PC-9 (cell line): Measurements from ENCODE around the gene KRTAP1-1. TPM values are rescaled to one million over a fixed set of nuclear protein-coding genes. Genes with fewer than 3 reads are reported as not detected.
"Not testable (repeated sequence)": the region's sequence is repeated elsewhere in the genome, so short reads cannot be mapped to it uniquely, and the experiment has no call there.

ENCODE experiments used
- BruUV-seq: library from RNA; stranded (reverse); fragments of 400-500 nt; replicated peaks from 2 replicates; lab custom pipeline; 2021; lab: Mats Ljungman, UMichigan
- CTCF ChIA-PET: fragments of 300-600 bp; sonication (Branson Sonifier 250); formaldehyde crosslinking; loops from one replicate; lab custom pipeline; 2022; ENCODE audit warnings: antibody characterized with exemption; lab: Charles Lee
- POLR2A ChIA-PET: fragments of 300-600 bp; sonication (Branson Sonifier 250); formaldehyde crosslinking; loops from one replicate; lab custom pipeline; 2022; ENCODE audit warnings: antibody characterized with exemption; ENCODE audit not compliant: unreplicated experiment; lab: Charles Lee
- DNase-seq, 2 experiments: peaks; one replicate each; pipeline versions ENCODE4 v3.0.0 to v3.0.0-alpha.2; 2015 to 2022; ENCODE audit warnings: mixed read lengths in 1 of 2
- H2AFZ ChIP-seq: fragments of 200-600 bp; sonication (generic); 2 replicates; pipeline ENCODE4 v1.8.1; 2017; ENCODE audit warnings: antibody characterized with exemption
- H3F3A ChIP-seq: fragments of 200-600 bp; sonication (generic); 2 replicates; pipeline ENCODE4 v1.8.1; 2017; ENCODE audit warnings: antibody characterized with exemption, mild to moderate bottlenecking, low read depth; ENCODE audit not compliant: insufficient read depth
- H3K27ac ChIP-seq: fragments of 200-600 bp; sonication (generic); 2 replicates; pipeline ENCODE4 v1.6.1; 2016; ENCODE audit warnings: mixed run types
- H3K27me3 ChIP-seq: fragments of 200-600 bp; sonication (generic); 2 replicates; pipeline ENCODE4 v1.6.1; 2016; ENCODE audit warnings: low read depth, mixed run types; ENCODE audit not compliant: insufficient read depth
- H3K36me3 ChIP-seq: fragments of 200-600 bp; sonication (generic); 2 replicates; pipeline ENCODE4 v1.6.1; 2016; ENCODE audit warnings: low read depth, mixed run types
- H3K4me1 ChIP-seq: fragments of 200-600 bp; sonication (generic); replicated peaks from 2 replicates; pipeline ENCODE4 v1.6.1; 2016; ENCODE audit warnings: mixed run types; ENCODE audit not compliant: insufficient read depth
- H3K4me2 ChIP-seq: fragments of 200-600 bp; sonication (generic); 2 replicates; pipeline ENCODE4 v1.6.1; 2017; ENCODE audit warnings: mixed run types
- H3K4me3 ChIP-seq: fragments of 200-600 bp; sonication (generic); 2 replicates; pipeline ENCODE4 v1.6.1; 2016; ENCODE audit warnings: mixed run types
- H3K79me2 ChIP-seq: fragments of 200-600 bp; sonication (generic); 2 replicates; pipeline ENCODE4 v1.6.1; 2017; ENCODE audit warnings: low read depth, mixed run types
- H3K9me2 ChIP-seq: fragments of 200-600 bp; sonication (generic); 2 replicates; pipeline ENCODE4 v1.8.1; 2017; ENCODE audit warnings: mild to moderate bottlenecking; ENCODE audit not compliant: insufficient read depth
- H3K9me3 ChIP-seq: fragments of 200-600 bp; sonication (generic); 2 replicates; pipeline ENCODE4 v1.8.1; 2016; ENCODE audit warnings: low read depth; ENCODE audit not compliant: insufficient read depth
- H4K20me1 ChIP-seq: fragments of 200-600 bp; sonication (generic); 2 replicates; pipeline ENCODE4 v1.8.1; 2017; ENCODE audit not compliant: insufficient read depth
- EZH2 ChIP-seq: fragments of 200-600 bp; sonication (generic); IDR thresholded peaks from 2 replicates; pipeline ENCODE4 v1.8.0; 2017; ENCODE audit warnings: antibody characterized with exemption, low read depth
- intact Hi-C: fragments of 100-400 bp; cut with micrococcal nuclease; formaldehyde crosslinking; loops from one replicate; pipeline ENCODE4 v1.10.0; 2022; ENCODE audit not compliant: unreplicated experiment
- total RNA-seq: library from RNA; stranded (reverse); gene quantifications from 2 replicates; pipeline ENCODE4 v1.2.3, GENCODE V29; 2021
- TF ChIP-seq, protein P1 (sequence below): fragments of 200-600 bp; sonication (generic); conservative IDR thresholded peaks from 2 replicates; pipeline ENCODE4 v1.6.1; 2017; ENCODE audit warnings: mixed run types, antibody characterized with exemption, mild to moderate bottlenecking, moderate library complexity

Gene KRTAP1-1
- total RNA-seq, 1 experiment from 2014 or later: not detected

DNA sequence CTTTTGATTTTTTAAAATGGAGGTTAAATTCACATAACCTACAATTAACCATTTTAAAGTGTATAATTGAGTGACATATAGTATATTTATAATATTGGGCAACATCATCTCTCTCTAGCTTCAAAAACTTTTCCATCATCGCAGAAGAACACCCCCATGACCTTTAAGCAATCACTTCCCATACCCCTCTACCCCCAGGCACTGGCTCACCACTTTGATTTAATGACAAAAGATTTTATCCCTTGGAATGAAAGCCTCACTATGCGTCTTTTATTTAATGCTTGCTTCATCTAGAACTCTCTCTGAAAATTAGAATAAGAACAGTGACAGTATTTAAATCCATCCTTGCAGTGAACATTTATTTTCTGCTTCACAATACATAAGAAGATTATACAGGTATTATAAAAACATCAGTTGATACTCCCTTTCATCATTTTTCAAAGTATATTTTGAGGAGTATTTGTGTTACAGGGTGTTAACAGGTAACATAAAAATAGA, 3.3 kb downstream of the KRTAP1-1 start:
- CTCF ChIA-PET: no interaction called here
- Histone ChIP-seq H4K20me1 (no peaks in the 10 kb centered on the region), H3K9me2 (no peaks in the 10 kb centered on the region), H3K4me2 (no peak overlapping the region), H3K27ac (no peak overlapping the region), H2AFZ (no peak overlapping the region), H3K9me3 (peaks cover 7% of the 10 kb centered on the region), H3K27me3 (no peaks in the 10 kb centered on the region), H3K4me1 (peaks cover 6% of the 10 kb centered on the region; the same call in 1 of the 2 replicates), H3K36me3 (no peaks in the 10 kb centered on the region; the same call in 1 of the 2 replicates), H3K79me2 (no peaks in the 10 kb centered on the region), H3F3A (no peaks in the 10 kb centered on the region), H3K4me3 (no peak overlapping the region)
- intact Hi-C loops: no loop called here
- no peak for TF ChIP-seq EZH2
- TF ChIP-seq, protein P1, sequence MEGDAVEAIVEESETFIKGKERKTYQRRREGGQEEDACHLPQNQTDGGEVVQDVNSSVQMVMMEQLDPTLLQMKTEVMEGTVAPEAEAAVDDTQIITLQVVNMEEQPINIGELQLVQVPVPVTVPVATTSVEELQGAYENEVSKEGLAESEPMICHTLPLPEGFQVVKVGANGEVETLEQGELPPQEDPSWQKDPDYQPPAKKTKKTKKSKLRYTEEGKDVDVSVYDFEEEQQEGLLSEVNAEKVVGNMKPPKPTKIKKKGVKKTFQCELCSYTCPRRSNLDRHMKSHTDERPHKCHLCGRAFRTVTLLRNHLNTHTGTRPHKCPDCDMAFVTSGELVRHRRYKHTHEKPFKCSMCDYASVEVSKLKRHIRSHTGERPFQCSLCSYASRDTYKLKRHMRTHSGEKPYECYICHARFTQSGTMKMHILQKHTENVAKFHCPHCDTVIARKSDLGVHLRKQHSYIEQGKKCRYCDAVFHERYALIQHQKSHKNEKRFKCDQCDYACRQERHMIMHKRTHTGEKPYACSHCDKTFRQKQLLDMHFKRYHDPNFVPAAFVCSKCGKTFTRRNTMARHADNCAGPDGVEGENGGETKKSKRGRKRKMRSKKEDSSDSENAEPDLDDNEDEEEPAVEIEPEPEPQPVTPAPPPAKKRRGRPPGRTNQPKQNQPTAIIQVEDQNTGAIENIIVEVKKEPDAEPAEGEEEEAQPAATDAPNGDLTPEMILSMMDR: no peak
- no peak for DNase-seq
- no TSS peak for BruUV-seq
- POLR2A ChIA-PET: no interaction called here

DNA sequence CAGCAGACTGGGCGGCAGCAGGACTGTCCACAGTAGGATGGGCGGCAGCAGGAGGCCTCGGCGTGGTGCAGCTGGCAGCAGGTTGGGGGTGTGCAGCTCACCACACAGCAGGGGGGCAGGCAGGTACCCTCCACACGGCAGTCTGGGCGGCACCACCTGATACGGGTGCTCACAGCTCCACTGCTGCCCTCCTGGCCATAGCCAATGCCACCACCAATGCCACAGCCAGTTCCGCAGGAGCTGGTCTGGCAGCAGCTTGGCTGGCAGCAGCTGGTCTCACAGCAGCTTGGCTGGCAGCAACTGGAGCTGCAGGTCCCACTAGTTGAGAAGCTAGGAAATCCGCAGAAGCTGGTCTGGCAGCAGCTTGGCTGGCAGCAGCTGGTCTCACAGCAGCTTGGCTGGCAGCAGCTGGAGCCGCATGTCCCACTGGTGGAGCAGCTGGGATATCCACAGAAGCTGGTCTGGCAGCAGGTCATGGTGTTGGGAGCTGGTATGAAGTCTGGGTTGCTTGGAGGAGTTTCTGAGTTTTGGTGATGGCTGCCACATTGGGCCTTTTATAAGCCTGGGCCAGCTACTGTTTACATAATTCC, 6.8 kb downstream of the KRTAP1-1 start, which contains the start of gene KRTAP1-3:
Gene KRTAP1-3, minus strand, starts transcription at position 529 of the 590 bp plus-strand sequence. Its CDS starts 53 bp downstream, at position 476.
- BruUV-seq, H3K27me3 ChIP-seq, H3K79me2 ChIP-seq, CTCF ChIA-PET, H3K9me3 ChIP-seq, H4K20me1 ChIP-seq, H3K4me3 ChIP-seq, H3F3A ChIP-seq, H3K27ac ChIP-seq, H3K9me2 ChIP-seq, intact Hi-C loops, H3K4me1 ChIP-seq, DNase-seq, POLR2A ChIA-PET, H3K36me3 ChIP-seq, H3K4me2 ChIP-seq: not testable (repeated sequence)
- peak within 1 kb of the TSS; percentile 49; the same call in 1 of the 2 replicates for H2AFZ ChIP-seq

- POLR2A ChIA-PET: no interaction called here
- H3K4me2 ChIP-seq: no peak within 1 kb of the TSS
- H2AFZ ChIP-seq: no peak within 1 kb of the TSS
- no peak for DNase-seq
- no peaks in the 10 kb centered on the region for H3K9me3 ChIP-seq
- H3K27me3 ChIP-seq: no peaks in the 10 kb centered on the region
- peaks cover 15% of the 10 kb centered on the region for H3K4me1 ChIP-seq
- CTCF ChIA-PET: no interaction called here
- H3K27ac ChIP-seq: no peak within 1 kb of the TSS
- H3K79me2 ChIP-seq: no peaks in the 10 kb centered on the region
- intact Hi-C loops: no loop called here
- H3K4me3 ChIP-seq: no peak within 1 kb of the TSS
- no peaks in the 10 kb centered on the region for H4K20me1 ChIP-seq
- TF ChIP-seq EZH2: no peak
- TF ChIP-seq, protein P1: no peak
- no TSS peak for BruUV-seq
- no peaks in the 10 kb centered on the region for H3K36me3 ChIP-seq
- peaks cover 9% of the 10 kb centered on the region; the same call in 1 of the 2 replicates for H3F3A ChIP-seq
- H3K9me2 ChIP-seq: no peaks in the 10 kb centered on the region
Observed at GRCh38 chr17:41029633-41030245, 11.5 kb downstream of the KRTAP1-1 start, which contains the start of gene KRTAP1-4. Gene KRTAP1-4 (minus strand): TSS chr17:41030195. CDS start chr17:41030078, 117 bp downstream.
